Uterus (tissue), 4 donors: ENCODE data around the gene TIGD1. TPM values are rescaled to one million over a fixed set of nuclear protein-coding genes. Genes with fewer than 3 reads are reported as not detected.

Source experiments
- DNase-seq, 2 donors: peaks; one replicate each; pipeline ENCODE4 v3.0.0-alpha.2; 2019 to 2020
- H3K27ac ChIP-seq, 2 donors: fragments of 200-600 bp; sonication (generic); 1 replicate in 1 of 2; 2 replicates in 1 of 2; pipeline ENCODE4 v1.5.1; 2016 to 2018
- H3K27me3 ChIP-seq, 2 donors: fragments of 200-600 bp; sonication (generic); one replicate each; pipeline ENCODE4 v1.5.1; 2018 to 2019; ENCODE audit warnings: control low read depth in 1 of 2
- H3K36me3 ChIP-seq, 2 donors: fragments of 200-600 bp; sonication (generic); one replicate each; pipeline ENCODE4 v1.5.1; 2019; ENCODE audit warnings: control low read depth in 1 of 2
- H3K4me1 ChIP-seq, 2 donors: fragments of 200-600 bp; sonication (generic); one replicate each; pipeline ENCODE4 v1.5.1; 2018 to 2019; ENCODE audit warnings: control low read depth in 1 of 2
- H3K4me3 ChIP-seq, 2 donors: fragments of 200-600 bp; sonication (generic); 1 replicate in 1 of 2; 2 replicates in 1 of 2; pipeline ENCODE4 v1.5.1; 2018 to 2019; ENCODE audit warnings: mild to moderate bottlenecking in 1 of 2
- H3K9me3 ChIP-seq, 2 donors: fragments of 200-600 bp; sonication (generic); one replicate each; pipeline ENCODE4 v1.5.1; 2019; ENCODE audit warnings: control low read depth in 1 of 2
- CTCF ChIP-seq, 4 experiments: fragments of 200-600 bp in 2 of 4; fragments of 450-650 bp in 2 of 4; sonication (generic) in 2 of 4; IDR thresholded peaks; one replicate each; pipeline ENCODE4 v1.5.1; 2016 to 2019; ENCODE audit warnings: antibody characterized with exemption in 4 of 4, mild to moderate bottlenecking in 2 of 4, moderate library complexity in 1 of 4
- POLR2A ChIP-seq, 2 donors: fragments of 450-650 bp; IDR thresholded peaks; one replicate each; pipeline ENCODE4 v1.6.1; 2016; ENCODE audit warnings: antibody characterized with exemption in 2 of 2, mild to moderate bottlenecking in 1 of 2, moderate library complexity in 1 of 2
- intact Hi-C: fragments of 100-400 bp; cut with DNase I; formaldehyde crosslinking; loops from one replicate; pipeline ENCODE4 v1.15.1; 2023; ENCODE audit warnings: low total_unique reads
- total RNA-seq, 4 donors: library from RNA; depleted of rRNA in 3 of 4; stranded (reverse); fragments of >200 nt in 3 of 4; gene quantifications; one replicate each; pipeline versions ENCODE4 v1.1.0 to v1.2.4, GENCODE V29; 2014 to 2023
- donor health status: DM: yes; HTN: yes; CAD: no.

TIGD1 gene
- total RNA-seq, 4 donors from 2014 or later: 4.6 to 8.5 (median 5.0) TPM

- H3K9me3 ChIP-seq: no peaks in the 10 kb centered on the region
- H3K4me1 ChIP-seq: peaks cover 0 to 12% of the 10 kb centered on the region in 2 donors
- no peak for TF ChIP-seq POLR2A (IDR thresholded peaks at IDR 0.05)
- TF ChIP-seq CTCF (IDR thresholded peaks at IDR 0.05): no peak
- intact Hi-C loops: loop anchor here (10.0 kb wide), 1 partner anchor 619 kb away; no protein-coding TSS in a partner anchor
- H3K27ac ChIP-seq: no peak overlapping the region
- no peaks in the 10 kb centered on the region for H3K36me3 ChIP-seq
- no peak overlapping the region for H3K4me3 ChIP-seq
- DNase-seq: no peak
- peaks cover 14 to 27% of the 10 kb centered on the region in 2 donors for H3K27me3 ChIP-seq
Observed at GRCh38 chr2:232523402-232523681, 27.0 kb downstream of the TIGD1 start.

GRCh38 chr2:232522623-232523401 lies 27.5 kb downstream of the TIGD1 start:
- no peak for TF ChIP-seq POLR2A (IDR thresholded peaks at IDR 0.05)
- TF ChIP-seq CTCF (IDR thresholded peaks at IDR 0.05): no peak
- Histone ChIP-seq H3K4me3 (no peak overlapping the region), H3K9me3 (no peaks in the 10 kb centered on the region), H3K4me1 (peaks cover 0 to 12% of the 10 kb centered on the region in 2 donors), H3K27me3 (peaks cover 14 to 27% of the 10 kb centered on the region in 2 donors), H3K36me3 (no peaks in the 10 kb centered on the region), H3K27ac (no peak overlapping the region)
- intact Hi-C loops: loop anchor here (10.0 kb wide), 1 partner anchor 618 kb away; no protein-coding TSS in a partner anchor
- DNase-seq: no peak

GRCh38 chr2:232521959-232522622 lies 28.3 kb downstream of the TIGD1 start:
- Histone ChIP-seq H3K9me3 (no peaks in the 10 kb centered on the region), H3K4me1 (peaks cover 0 to 12% of the 10 kb centered on the region in 2 donors), H3K27me3 (peaks cover 14 to 27% of the 10 kb centered on the region in 2 donors), H3K36me3 (no peaks in the 10 kb centered on the region), H3K27ac (no peak overlapping the region), H3K4me3 (peak overlapping the region in 1 of 2 donors; percentile 17)
- TF ChIP-seq POLR2A (IDR thresholded peaks at IDR 0.05) (no peak), CTCF (IDR thresholded peaks at IDR 0.05) (peak; percentile 65 to 86 (median 78))
- DNase-seq: peak in 1 of 2 donors; percentile 53
- intact Hi-C loops: loop anchor here (10.0 kb wide), 1 partner anchor 617 kb away; no protein-coding TSS in a partner anchor

- no peak for DNase-seq
- no peak overlapping the region for H3K27ac ChIP-seq
- H3K4me1 ChIP-seq: peaks cover 0 to 12% of the 10 kb centered on the region in 2 donors
- peaks cover 14 to 27% of the 10 kb centered on the region in 2 donors for H3K27me3 ChIP-seq
- H3K36me3 ChIP-seq: no peaks in the 10 kb centered on the region
- intact Hi-C loops: loop anchor here (10.0 kb wide), 1 partner anchor 616 kb away; no protein-coding TSS in a partner anchor
- TF ChIP-seq CTCF (IDR thresholded peaks at IDR 0.05): no peak
- TF ChIP-seq POLR2A (IDR thresholded peaks at IDR 0.05): no peak
- H3K4me3 ChIP-seq: no peak overlapping the region
- H3K9me3 ChIP-seq: no peaks in the 10 kb centered on the region
Observed at GRCh38 chr2:232521098-232521497, 29.3 kb downstream of the TIGD1 start.

GRCh38 chr2:232520489-232520888 lies 29.9 kb downstream of the TIGD1 start:
- TF ChIP-seq POLR2A (IDR thresholded peaks at IDR 0.05) (no peak), CTCF (IDR thresholded peaks at IDR 0.05) (no peak)
- H3K27me3 ChIP-seq: peaks cover 14 to 27% of the 10 kb centered on the region in 2 donors
- intact Hi-C loops: loop anchor here (10.0 kb wide), 1 partner anchor 616 kb away; no protein-coding TSS in a partner anchor
- no peaks in the 10 kb centered on the region for H3K9me3 ChIP-seq
- H3K4me3 ChIP-seq: no peak overlapping the region
- DNase-seq: no peak
- peaks cover 0 to 12% of the 10 kb centered on the region in 2 donors for H3K4me1 ChIP-seq
- H3K27ac ChIP-seq: no peak overlapping the region
- H3K36me3 ChIP-seq: no peaks in the 10 kb centered on the region
